Measurements from ENCODE around the gene COG3.

COG3 gene

DNA sequence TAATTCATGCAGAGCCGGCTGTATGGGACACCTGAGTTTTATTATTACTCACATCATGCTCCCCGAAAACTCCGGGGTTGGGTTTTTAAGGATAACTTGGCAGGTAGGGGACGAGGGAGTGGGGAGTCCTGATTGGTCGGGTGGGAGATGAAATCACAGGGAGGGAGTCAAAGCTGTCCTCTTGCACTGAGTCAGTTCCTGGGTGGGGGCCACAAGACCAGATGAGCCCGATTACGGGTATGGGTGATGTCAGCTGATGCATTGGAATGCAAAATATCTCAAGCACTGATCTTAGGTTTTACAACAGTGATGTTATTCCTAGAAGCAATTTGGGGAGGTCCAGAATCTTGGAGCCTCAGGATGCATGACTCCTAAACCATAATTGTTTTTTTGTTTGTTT is 18.6 kb upstream of the COG3 start:
- DNase-seq (ENCODE audit: low read depth): peak; percentile 35

DNA sequence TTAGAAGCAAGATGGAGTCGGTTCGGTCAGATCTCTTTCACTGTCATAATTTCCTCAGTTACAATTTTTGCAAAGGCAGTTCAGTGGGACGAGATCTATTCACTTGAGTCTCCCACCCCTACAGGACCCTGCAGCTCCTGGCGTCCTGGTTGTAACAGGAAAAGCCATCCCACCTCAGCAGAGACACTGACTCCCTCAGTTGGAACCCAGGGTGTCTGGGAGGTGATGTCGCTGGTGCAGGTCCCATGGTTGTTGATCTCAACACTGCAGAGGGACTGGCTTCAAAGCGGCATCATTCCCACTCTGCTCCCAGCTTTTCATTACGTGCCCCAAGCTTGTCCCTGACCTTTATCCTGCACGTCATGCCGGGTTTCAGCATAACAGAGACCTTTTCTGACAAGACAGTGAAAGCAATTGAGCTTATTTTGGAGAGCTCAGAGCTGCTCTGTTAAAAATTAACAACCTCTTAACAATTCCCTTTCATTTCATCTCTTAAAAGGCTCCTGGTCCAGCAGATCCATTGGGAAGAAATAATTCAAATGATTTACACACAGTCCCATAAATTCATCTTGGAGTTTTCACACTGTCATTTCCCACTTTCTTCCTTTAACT is 17.6 kb upstream of the COG3 start:
- DNase-seq (ENCODE audit: low read depth): no peak

DNA sequence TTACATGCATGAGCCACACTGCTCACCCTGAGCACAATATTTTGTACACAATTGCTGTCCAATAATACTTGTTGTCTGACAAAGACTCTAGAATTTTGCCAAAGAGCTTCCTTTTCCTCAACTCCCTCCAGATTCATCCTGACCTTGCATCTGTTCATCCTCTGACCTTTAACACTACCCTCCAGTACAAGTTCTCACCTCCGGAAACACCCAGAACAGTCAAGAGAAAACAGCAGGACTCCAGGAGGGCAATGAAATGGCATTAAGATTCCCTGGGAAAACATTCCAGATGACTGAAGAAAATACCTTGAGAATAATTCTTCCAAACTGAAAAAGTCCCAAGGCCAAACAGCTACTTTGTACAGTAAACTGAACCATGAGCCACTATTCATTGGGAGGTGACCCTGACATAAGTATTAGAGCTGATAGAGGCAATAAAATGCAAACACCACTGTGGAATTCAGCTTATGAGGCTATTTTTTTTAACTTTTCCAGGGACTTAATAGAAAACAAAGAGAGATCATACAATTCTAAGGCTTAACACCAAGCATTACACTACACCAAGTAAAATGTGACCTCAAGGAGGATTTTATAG is 15.7 kb upstream of the COG3 start:
- no peak for DNase-seq (ENCODE audit: low read depth)

DNA sequence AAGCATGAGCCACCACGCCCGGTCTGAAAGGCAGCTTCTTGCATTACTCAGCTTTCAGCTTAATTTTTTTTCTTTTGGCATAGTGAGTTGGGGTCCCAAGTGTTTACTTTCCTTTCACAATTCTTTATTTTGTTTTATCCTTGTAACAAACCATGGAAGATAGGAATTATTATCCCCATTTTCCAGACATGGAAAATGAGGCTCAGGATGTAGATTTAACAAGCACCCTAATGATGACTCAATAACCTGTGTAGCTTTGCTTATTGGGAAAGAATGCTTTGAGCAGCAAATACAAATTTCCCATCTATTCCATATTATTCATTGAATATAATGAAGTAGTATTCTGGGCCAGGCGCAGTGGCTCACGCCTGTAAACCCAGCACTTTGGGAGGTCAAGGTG is 13.5 kb upstream of the COG3 start:
- no peak for DNase-seq (ENCODE audit: low read depth)

DNA sequence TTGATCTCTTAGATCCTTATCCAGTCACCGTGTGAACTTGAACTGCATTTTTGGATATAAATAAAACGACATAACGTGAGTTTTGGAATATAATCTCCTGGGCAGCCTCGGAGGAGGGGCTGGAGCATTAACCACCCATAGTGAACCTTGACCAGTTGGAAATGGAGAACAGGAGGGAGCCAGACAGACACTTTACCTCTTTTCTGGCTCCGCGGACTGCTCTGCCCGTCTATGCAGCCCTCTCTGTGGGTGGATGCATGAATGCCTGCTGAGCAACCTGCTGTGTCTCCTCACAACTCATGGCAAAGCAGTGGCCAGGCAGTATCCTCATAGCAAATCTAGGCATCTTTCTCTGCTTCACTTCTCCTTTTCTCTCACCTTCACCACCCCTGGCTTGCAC is 10.5 kb upstream of the COG3 start:
- no peak for DNase-seq (ENCODE audit: low read depth)

DNA sequence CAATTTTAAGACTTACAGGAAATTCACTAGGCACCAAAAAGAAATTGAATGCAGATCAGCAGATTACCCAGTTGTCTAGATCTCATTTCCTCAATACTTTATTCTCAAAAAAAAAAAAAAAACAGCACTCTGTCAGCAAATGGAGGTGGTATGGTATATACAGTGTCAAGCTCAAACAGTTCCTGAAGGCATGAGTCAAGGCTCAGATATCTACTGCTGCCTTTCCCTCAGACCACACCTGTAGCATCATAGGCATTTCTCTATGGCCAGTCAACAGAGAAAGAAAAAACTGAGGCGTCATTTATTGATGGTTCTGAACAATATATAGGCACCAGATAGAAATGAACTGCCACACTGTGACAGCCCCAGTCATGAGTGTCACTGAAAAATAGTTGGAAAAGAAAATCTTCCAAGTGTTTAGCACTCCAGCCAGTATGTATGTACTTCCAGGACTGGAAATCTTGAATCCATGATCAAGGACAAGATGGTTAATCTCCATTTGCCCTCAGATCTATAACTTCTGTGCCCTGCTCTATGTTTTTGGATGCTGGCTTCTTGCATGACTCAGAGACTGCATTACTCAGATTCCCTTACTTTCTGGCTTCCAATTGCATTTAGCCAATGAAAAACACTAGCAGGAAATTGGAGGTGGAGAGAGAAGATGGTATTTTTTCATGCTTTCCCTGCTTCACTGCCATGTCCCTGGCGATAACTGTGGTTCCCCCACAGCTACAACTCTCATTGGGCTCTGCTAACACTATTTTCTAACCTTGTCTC is 8.4 kb upstream of the COG3 start:
- DNase-seq (ENCODE audit: low read depth): no peak

DNA sequence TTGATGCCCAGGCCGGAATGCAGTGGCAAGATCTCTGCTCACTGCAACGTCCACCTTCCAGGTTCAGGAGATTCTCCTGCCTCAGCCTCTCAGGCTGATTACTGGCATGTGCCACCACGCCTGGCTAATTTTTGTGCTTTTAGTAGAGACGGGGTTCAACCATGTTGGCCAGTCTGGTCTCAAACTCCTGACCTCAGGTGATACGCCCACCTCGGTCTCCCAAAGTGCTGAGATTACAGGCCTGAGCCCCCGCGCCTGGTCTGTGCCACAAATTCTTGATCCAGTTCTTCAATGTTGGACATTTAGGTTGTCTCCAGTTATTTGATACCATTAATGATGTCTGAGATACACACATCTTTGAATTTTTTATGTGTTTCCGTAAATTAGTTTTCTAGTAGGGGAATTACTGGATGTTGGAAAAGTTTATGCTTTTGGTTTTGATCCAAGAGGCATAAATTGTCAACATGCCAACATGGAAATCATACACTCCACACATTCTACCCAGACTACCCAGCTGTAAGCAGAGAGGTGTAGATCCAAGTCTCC is 525 bp upstream of the COG3 start:
- no peak for DNase-seq (ENCODE audit: low read depth)

DNA sequence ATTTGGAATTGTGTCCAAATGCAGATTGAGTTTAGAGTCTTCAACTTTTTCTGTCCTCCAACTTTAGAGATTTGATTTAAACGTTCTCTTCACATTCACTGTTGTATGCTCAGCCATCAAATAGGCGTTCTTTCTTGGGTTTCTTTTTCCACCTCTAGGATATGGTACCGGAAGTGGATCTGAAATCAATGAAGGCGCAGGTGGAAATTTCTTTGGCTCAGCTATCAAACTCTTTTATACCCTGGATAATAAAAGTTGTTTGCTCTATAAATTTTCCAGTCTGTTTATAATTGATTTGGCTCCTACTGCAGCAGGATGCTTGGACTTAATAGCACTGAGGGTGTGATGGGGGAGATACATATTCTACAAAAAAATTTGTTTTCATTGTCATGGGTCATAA is 1.6 kb downstream of the COG3 start:
- DNase-seq (ENCODE audit: low read depth): no peak

DNA sequence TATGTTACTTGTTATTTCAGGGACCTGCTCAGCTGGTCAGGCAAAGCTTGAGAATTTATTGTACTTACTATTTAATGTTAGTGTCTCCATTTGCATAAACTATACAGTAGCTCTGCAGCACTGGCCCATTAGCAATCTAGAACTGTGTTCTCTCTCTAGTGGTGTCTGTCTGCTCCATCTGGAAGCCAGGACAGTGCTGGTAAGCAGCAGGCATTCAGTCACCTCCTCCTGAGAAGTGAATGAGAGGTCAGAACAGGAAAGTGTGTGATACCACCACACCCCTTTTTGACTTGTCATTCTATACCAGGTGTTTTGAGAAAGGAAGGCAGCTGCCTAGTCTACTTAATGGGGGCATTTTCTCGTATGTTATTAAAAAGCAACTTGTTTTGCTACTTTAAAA is 3.9 kb downstream of the COG3 start:
- DNase-seq (ENCODE audit: low read depth): no peak

DNA sequence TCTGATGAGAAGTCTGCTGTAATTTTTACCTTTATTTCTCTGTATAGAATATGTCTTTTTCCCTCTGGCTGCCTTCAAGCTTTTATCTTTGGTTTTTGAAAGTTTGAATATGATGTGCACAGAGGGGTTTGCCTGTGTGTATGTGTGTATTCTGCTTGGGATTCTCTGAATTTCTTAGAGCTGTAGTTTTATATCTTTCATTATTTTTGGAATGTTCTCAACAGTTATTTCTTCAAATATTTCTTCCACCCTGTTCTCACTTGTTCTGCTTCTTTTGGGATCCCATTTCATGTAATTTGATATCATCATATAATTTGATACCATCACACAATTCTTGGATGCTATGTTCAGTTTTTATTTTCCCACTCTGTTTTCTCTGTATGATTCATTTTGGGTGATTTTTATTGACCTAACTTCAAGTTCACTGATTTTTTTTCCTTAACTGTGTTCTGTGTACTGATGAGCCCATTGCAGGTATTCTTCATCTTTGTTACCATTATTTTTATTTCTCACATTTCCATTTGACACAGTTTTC is 7.5 kb downstream of the COG3 start:
- peak; percentile 5 for DNase-seq (ENCODE audit: low read depth)

DNA sequence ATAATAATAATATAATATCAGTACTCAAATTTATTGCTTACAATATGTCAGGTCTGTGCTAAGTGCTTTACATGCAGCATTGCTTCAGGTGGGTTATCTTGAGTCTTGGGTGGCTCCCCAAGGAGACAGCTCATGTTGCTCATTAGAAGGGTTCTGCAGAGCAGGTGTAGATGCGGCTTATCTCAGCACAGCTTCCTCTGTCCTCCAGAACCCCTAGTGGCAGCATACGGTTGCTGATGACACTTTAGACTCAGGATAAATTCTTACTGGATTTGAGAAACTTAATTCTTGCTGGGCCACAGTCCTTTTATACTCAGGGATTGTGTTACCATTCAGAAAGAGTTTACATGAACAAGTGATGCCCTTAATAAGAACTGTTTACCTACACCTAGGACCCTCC is 8.9 kb downstream of the COG3 start:
- DNase-seq (ENCODE audit: low read depth): no peak

DNA sequence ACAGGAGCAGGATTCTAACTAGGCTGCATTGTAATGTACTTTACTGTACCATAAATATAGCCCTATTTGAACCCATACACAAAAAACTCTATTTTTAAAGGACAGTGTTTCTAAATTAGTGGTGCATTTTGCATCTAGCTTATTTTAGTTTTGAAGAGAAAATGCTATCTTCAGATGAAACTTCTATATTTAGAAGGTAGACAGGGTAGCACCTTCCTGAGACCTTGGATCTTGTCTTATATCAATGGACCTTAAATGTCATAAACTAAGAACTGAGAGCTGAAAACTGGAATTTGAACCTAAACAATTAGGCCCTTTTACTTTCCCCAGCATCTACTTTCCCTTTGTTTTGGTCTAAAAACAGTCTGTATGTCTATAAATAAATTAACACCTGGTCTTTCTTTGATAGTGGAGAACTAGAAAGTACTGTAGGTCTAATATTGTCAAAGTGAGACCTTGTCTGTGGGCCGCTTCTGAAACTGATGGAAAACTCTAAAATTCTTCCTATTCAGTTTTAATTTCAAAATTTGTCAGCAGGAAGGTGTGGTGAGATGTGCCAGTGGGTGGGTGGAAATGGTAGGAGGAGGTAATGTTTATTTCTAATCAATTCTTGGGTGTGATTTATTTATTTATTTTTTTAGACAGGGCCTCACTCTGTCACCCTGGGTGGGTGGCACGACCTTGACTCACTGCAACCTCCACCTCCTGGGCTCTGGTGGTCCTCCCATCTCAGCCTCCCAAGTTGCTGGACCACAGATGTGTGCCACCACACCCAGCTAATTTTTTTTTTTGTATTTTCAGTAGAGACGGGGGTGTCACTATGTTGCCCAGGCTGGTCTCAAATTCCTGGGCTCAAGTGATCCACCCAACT is 10.1 kb downstream of the COG3 start:
- no peak for DNase-seq (ENCODE audit: low read depth)

DNA sequence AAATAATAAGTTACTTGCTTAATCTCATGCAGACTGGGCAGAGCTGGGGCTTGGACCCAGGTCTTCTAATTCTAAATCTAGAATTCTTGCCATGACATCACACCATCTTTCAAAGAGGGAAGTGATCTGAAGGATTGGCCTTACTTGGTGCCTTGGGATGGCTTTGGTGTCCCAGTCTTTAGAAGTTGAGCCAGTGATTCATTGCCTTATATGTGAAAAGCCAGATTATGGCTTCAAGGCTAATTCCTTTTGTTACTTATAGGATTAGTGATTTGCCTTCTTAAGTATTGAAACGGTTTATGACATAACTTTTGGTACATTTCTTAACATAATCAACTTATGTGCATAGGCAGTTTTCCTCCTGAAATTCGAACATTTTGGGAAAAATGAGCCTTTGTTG is 14.9 kb downstream of the COG3 start:
- DNase-seq (ENCODE audit: low read depth): no peak

DNA sequence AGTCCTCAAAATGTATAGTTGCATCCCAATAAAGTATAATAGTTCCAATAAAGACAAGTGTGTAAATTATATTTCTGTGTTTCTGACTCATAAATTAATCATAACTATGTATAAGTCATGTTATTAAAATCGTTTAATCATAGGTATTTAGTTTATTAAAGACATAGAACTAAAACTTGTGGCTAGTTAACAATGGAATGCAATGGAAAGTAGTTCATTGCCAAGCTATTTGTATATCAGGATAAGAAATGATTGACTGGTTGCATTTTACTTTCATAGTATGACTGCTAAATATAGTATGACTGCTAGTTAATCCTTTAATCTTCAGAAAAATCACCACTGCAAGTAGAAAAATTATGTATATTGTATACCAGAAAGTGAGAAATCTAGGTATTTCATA is 16.9 kb downstream of the COG3 start:
- no peak for DNase-seq (ENCODE audit: low read depth)

DNA sequence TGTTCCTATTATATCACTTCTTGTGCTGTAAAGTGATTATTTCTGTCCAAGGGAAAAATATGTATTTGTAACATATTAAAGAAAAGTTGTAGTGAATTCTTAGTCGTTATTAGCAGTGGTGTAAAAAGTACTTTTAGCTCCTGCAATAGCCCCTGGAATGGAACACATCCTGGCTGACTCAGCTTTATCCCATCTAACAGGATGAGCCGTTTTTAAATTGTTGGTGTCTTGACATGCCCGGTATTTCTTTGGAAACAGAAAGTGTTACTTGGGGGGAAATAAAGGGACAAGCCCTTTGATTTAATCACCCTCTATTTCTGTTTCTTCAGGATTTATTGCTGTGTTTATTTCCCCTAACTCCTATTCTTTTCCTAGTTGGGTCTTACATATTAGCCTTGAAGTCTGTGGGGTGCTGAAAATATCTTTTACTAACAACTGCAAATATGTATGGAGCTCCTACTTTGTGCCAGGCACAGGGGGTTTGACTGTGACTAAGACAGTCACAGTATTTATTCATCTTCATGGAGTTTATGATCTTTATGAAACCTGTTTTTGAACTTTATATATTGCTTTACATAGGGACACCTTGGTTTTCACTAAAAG is 17.9 kb downstream of the COG3 start:
- DNase-seq (ENCODE audit: low read depth): no peak

DNA sequence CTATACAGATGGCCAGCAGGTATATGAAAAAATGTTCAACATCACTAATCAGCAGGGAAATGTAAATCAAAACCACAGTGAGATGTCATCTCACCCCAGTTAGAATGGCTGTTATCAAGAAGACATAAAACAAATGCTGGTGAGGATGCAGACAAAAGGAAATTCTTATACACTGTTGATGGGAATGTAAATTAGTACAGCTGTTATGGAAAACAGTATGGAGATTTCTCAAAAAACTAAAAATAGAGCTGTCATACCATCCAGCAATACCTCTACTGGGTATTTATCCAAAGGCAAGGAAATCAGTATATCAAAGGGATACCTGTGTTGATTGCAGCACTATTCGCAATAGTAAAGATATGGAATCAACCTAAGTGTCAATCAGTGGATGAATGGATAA is 22.9 kb downstream of the COG3 start:
- DNase-seq (ENCODE audit: low read depth): no peak

DNA sequence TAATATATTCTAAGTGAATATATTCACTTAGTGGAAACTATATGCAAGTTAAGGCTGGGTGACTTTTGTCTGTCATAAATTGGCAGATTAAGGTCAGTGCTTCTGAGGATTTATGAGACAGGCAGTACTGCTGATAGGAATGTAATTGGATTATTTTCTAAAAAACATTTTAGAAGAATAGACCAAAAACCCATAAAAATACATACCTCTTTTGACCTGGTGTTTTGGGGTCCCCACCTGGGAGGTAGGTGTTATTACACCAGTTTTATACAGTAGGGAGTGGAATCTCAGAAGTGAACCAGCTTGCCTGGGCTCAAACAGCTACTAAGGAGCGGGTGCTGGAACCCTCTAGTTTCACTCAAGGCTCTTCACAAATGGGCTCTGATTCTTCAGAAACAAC is 25.3 kb downstream of the COG3 start:
- no peak for DNase-seq (ENCODE audit: low read depth)

DNA sequence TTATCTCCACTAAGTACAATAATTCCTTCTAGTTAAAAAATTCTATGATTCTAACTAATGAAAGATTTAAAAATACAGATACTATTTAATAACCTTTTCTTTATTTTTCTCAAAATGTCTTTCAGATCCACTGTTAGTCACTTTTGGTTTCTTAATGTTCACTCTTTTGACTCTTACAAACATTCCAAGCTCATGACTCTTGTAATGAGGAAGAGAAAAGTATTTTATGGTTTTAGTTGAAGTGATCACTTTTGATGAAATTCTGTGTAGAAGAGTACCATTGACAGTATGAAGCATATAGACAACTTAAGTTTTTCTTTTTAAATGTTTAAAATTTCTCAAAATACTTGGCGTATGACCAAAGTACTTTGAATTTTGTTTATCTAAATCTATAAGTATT is 27.8 kb downstream of the COG3 start:
- DNase-seq (ENCODE audit: low read depth): no peak

DNA sequence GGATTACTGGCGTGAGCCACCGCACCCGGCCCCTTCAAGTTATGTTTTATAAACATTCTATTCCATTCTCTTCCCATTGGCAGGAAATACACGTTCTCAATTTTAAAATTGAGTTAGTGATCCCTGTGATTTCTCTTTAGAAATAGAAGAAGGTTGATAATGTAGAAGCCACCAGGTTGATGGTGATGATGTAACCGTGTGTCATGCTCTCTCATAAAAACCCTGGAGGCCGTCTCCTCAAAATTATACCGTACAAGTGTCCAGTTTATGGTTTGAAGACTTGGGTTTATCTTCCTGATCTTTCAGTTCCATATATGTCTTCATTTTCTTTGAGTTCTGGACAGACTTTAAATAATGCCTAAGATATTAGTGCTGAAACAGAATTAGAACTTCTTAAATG is 32.2 kb downstream of the COG3 start:
- DNase-seq (ENCODE audit: low read depth): no peak

DNA sequence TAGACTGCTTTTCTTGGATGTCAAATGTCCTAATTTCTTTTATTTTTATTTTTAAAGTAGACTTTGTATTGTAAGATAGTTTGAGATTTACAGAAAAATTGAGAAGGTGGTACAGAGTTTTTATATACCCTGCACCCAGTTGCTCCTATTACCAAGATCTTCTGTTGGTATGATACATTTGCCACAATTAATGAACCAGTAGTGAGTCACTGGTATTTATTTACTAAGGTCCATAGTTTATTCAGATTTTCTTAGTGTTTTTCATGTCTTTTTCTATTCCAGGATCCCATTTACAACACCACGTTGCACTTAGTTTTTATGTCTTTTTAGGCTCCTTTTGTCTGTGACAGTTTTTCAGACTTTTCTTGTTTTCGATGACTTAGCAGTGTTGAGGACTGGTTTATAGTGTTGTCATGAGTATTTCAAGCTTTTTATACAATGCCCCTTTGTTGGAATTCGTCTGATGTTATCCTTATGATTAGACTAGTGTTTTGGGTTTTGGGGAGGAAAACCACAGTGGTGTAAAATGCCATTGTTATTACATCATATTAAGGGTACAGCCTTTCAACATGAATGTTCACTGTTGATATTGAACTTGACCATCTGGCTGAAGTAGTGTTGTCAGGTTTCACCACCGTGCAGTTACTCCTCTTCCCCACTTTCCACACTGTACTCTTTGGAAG is 35.9 kb downstream of the COG3 start:
- peak; percentile 61 for DNase-seq (ENCODE audit: low read depth)

DNA sequence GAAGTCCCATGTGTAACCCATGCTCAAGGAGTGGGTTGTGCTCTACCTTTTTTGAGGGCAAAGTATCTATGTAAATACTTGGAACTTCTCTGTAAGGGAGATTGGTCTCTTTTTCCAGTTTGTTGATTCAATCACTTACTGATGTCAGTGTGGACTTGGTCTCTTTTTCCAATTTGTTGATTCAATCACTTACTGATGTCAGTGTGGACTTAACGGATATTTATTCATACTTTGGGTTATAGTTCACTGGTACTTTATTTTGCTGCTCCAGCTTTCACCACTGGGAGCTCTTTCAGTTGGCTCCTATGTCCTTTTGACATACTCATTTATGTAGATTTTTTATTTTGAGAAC is 36.4 kb downstream of the COG3 start:
- DNase-seq (ENCODE audit: low read depth): no peak
